PC-3 (cell line): Measurements from ENCODE around the gene ZNF425.

Experiments
- CTCF ChIP-seq: fragments of 300-600 bp; sonication (generic); conservative IDR thresholded peaks from 2 replicates; pipeline ENCODE4 v1.5.1; 2017; ENCODE audit warnings: antibody characterized with exemption, low read depth, mild to moderate bottlenecking, low read length
- EZH2 ChIP-seq: fragments of 300-600 bp; sonication (generic); IDR thresholded peaks from one replicate; pipeline ENCODE4 v1.6.1; 2017; ENCODE audit warnings: antibody characterized with exemption, mild to moderate bottlenecking, low read length; ENCODE audit not compliant: unreplicated experiment
- EZH2phosphoT487 ChIP-seq: fragments of 300-600 bp; sonication (generic); IDR thresholded peaks from 2 replicates; pipeline ENCODE4 v1.6.1; 2018; ENCODE audit warnings: mild to moderate bottlenecking, antibody characterized with exemption, low read length, borderline replicate concordance

- no peak for TF ChIP-seq CTCF
- no peak for TF ChIP-seq EZH2
- no peak for TF ChIP-seq EZH2phosphoT487
Measured at GRCh38 chr7:149097088-149097487, 29.0 kb downstream of the ZNF425 start.
